COLO668 (cell line): Measurements from ENCODE around the gene NAGK.
"Not testable (repeated sequence)": the region's sequence is repeated elsewhere in the genome, so short reads cannot be mapped to it uniquely, and the experiment has no call there.

Source experiments
- DNase-seq: peaks from one replicate; lab custom pipeline; 2025; ENCODE audit not compliant: unreplicated experiment; lab: John Stamatoyannopoulos, UW

Gene NAGK

DNA sequence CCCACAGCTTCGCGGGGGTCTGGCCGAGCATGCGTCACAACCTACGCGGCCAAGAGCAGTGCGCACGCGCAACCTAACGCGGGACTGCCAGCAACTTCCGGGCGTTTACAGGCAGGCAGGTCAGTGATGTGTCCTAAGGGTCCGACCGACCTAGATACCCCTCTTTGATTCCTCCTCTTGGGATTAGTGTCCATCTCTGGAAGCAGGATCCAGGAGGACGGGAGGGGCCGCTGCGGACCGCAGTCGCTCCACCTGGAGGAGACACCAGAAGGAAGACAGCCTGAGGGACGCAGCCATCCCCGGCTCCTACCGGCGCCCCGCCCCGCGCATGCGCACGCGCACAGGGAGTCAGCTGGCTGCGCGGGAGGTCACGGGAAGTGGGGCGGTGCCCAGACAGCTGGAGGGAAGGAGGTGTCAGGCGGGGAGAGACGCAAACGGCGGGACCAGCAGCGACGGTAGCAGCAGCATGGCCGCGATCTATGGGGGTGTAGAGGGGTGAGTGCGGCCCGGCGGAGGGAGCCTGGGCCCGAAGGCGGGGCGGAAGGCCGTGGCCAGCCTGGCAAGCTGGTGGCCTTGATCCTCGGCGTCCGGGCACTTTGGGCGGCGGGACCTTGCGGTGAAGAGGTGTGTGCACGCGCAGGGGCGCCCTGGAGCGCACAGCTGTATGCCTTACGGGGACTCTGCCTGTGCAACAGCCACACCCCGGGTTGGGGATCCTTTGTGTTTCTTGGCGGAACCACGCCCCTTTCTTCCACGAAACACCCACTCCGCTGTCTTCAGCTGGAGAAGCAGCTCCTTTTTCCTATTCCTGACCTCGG lies at the start of gene NAGK:
Gene NAGK, plus strand, starts transcription at position 431 of the 818 bp plus-strand sequence. Its CDS starts 36 bp downstream, at position 467.
- peak; percentile 96 for DNase-seq

DNA sequence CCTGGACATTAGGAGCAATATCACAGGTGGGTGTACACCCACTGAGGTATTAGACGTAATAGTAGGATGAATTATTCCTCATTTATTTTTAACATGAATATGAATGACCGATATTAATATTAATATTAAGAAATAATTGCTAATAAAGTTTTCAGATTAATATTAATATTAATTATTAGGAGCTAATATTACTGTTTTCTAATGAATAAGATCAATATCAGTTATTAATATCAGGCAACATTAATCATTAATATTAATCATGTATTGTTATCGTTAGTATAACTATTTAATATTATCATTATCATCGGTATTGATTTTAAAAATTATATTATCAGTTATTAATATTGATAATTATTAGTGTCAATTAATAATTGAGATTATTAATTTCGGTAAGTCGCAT lies 48.5 kb upstream of the NAGK start:
- DNase-seq = not testable (repeated sequence)

DNA sequence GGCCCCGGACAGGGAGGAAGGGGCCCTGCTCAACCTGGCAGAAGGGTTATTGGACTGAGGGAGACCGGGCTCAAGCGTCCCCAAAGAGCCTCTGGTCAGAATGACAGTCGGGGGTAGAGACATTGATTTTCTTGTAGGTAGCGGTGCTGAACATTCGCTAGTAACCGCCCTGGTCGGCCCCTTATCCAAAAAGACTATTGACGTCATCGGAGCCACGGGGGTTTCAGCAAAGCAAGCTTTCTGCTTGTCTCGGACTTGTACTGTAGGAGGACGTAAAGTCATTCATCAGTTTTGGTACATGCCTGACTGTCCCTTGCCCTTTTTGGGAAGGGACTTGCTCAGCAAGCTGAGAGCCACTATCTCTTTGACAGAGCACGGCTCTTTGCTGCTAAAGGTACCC lies 47.1 kb upstream of the NAGK start:
- not testable (repeated sequence) for DNase-seq

DNA sequence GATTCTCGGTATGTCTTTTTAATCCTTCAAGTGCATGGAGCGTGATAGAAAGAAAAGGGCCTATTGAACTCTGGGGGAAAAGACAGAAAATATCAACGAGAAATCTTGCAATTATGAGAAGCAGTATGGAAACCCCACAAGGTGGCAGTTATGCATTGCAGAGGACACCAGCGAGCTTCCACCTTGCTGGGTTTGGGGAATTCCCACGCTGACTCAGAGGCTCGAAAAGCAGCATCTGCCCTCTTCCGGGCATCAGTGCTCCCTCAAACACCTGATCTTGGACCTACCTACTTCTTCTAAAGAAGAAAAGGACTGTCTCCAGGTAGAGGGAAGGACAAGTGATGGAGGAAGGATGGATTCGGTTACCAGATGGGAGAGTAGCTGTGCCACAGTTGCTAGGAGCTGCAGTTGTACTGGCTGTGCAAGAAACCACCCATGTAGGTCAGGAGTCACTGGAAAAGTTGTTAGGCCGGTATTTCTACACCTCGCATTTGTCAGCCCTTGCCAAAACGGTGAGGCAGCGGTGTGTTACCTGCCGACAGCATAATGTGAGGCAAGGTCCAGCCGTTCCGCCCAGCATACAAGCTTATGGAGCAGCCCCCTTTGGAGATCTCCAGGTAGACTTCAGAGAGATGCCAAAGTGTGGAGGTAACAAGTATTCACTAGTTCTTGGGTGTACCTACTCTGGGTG lies 44.8 kb upstream of the NAGK start:
- peak; percentile 27 for DNase-seq

DNA sequence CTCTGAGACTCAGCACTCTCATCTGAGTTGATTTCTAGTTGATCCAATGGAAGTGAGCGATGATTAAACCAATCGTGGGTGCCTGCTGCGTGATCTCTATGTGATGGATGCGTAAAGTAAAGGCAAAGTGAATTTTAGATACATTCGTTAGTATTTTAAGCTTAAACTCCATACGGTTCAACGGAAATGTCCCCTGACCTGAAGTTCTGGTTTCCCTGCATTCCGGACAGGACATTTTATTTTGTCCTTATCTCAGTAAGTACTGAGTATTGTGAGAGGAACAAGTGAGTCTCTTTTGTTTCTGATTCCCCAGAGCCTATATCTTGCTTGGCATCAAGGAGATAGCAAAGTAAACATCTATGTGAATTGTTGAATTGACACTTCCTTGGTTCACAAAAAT lies 32.2 kb upstream of the NAGK start:
- not testable (repeated sequence) for DNase-seq

DNA sequence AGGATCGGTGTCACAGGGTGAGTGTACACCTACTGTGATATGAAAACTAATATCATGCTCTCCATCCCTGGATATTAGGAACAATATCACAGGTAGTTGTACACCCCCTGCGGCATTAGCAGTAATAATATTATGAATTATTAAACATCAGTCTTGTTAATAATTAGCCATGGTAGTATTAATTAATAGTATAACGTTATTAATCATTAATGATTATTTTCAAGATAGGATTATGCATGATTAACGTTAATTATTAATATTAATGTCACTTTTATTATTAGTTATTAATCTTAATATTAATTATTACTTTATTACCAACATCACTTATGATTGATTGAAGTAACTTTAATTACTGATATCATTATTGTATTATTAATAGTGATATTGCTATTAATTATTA lies 26.2 kb upstream of the NAGK start:
- DNase-seq = no peak

DNA sequence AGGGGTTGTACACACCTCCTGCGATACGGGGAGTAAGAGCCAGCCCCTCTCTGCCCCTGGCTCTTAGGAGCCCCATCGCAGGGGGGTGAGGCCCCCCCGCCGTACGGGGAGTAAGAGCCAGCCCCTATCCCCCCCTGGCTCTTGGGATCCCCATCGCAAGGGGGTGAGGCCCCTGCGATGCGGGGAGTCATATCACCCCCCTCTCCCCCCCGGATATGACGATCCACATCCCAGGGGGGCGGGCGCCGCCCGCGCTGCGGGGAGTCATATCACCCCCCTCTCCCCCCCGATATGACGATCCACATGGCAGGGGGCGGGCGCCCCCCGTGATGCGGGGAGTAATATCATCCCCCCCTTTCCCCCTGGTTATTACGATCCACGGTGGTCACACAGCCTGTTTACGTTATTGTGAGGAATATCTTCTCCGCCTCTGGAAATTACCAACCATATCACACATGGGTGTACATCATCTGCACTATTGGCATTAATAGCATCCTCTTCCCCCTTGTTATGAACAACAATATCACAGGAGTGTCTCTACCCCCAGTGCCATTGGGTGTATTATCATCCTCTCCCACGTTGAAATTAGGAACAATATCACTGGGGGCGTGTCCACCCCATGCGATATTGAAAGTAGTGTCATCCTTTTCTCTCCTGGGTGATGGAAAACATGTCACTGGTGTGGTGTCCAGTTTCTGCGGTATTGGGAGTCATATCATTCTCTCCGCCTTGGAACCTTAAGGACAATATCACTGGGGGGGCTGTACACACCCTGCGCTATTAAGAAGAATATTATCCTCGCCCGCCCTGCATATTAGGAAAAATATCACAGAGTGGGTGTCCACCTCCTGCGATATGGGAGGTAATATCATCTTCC lies 24.7 kb upstream of the NAGK start:
- no peak for DNase-seq

DNA sequence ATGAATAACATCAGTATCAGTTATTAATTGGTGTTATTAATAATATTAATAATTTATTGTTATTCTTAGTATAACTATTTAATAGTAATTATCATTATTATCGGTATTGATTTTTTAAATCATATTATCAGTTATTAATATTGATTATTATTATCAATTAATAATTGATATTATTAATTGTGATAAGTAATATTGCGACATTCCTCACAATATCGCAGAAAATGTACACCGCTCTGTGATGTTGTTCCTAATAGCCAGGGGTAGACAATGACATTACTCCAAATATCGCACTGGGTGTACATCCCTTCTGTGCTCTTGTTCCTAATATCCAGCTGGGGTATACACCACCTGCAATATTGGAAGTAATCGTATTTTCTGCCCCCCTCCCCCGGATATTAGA lies 23.3 kb upstream of the NAGK start:
- no peak for DNase-seq

DNA sequence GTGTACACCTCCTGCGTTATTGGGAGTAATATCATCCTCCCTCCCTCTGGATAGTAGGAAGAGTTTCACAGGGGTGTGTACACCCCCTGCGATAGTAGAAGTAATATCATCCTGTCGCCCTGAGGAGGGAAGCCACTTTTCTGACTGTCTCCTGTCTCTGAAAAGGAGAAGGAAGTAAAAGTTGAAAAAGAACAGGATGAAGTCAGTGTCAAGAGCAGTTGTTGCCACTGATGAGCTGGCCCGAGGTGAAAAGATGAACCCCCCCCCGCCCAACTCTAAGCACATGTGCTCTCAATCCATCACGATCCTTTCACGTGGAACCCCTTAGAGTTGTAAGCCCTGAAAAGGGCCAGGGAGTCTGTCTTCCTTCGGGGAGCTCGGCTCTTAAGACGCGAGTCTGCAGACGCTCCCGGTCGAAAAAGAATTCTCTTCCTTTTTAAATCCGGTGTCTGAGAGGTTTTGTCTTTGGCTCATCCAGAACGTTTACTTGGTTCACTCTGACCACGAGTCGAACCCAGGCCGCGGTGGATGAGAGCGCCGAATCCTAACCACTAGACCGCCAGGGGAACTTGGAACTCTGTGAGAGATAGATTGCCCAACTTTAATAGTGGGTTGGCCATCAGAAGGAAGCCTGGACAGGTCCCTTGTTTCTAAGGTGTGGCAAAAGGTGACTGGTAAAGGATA lies 22.4 kb upstream of the NAGK start:
- DNase-seq = no peak

DNA sequence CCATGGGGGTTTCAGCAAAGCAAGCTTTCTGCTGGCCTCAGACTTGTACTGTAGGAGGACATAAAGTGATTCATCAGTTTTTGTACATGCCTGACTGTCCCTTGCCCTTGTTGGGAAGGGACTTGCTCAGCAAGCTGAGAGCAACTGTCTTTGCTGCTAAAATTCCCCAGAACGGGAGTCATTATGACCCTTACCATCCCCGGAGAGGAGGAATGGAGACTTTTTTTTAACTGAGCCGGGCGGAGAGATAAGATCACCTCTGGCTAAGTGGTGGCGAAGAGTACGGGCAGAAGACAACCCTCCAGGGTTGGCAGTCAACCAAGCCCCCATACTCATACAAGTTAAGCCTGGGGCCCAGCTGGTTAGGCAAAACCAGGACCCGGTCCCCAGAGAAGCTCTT lies 20.4 kb upstream of the NAGK start:
- DNase-seq = no peak

DNA sequence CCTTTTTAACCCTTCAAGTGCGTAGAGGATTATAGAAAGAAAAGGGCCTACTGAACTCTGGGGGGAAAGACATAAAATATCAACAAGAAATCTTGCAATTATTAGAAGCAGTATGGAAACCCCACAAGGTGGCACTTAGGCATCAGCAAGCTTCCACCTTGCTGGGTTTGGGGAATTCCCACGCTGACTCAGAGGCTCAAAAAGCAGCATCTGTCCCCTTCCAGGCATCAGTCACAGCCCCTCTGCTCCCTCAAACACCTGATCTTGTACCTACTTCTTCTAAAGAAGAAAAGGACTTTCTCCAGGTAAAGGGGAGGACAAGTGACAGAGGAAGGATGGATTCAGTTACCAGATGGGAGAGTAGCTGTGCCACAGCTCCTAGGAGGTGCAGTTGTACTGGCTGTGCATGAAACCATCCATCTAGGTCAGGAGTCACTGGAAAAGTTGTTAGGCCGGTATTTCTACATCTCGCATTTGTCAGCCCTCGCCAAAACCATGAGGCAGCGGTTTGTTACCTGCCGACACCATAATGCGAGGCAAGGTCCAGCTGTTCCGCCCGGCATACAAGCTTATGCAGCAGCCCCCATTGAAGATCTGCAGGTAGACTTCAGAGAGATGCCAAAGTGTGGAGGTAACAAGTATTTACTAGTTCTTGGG lies 18.6 kb upstream of the NAGK start:
- DNase-seq = peak; percentile 30

DNA sequence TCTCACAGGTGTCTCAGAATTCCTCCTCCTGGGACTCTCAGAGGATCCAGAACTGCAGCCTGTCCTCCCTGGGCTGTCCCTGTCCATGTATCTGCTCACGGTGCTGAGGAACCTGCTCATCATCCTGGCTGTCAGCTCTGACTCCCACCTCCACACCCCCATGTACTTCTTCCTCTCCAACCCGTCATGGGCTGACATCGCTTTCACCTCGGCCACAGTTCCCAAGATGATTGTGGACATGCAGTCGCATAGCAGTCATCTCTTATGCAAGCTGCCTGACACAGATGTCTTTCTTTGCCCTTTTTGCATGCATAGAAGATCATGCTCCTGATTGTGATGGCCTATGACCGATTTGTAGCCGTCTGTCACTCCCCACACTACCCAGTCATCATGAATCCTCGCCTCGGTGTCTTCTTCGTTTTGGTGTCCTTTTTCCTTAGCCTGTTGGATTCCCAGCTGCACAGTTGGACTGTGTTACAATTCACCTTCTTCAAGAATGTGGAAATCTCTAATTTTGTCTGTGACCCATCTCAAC lies 13.2 kb upstream of the NAGK start:
- not testable (repeated sequence) for DNase-seq

DNA sequence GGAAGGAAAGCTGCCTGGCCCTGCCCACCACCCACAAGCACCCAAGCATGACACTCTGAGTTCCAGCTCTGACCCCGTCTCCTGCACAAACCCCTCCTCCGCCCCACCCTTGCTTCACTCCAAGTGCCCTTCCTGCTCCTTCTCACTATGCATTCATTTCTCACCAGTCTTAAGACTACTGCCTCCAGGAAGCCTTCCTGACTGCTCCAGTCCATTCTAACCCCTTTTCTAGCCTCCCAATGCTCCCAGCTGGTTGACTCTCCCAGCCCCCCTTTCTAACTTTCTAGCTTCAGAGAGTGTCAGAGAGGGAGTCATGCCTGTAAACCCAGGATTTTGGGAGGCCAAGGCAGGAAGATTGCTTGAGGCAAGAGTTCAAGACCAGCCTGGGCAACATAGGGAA lies 8.2 kb upstream of the NAGK start:
- DNase-seq = no peak

DNA sequence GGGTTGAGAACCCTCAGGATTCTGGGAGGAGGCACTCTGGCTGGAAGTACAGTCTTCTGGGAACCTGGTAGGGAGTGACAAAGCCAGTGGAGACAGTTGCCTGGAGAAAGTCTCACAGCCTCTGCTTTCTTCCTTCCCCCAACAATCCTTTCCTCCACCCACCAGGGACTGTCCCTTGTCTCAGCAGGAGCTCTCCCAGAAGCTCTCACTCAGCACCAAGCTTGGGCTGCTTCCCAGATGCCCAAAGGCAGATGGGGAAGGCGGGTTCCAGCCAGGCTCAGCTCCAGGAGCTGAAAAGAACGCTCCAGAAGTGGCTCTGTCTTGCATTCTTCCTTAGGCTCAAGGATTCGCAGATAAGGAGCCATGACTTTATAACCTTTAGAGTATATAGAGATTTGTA lies 7.6 kb upstream of the NAGK start:
- no peak for DNase-seq

DNA sequence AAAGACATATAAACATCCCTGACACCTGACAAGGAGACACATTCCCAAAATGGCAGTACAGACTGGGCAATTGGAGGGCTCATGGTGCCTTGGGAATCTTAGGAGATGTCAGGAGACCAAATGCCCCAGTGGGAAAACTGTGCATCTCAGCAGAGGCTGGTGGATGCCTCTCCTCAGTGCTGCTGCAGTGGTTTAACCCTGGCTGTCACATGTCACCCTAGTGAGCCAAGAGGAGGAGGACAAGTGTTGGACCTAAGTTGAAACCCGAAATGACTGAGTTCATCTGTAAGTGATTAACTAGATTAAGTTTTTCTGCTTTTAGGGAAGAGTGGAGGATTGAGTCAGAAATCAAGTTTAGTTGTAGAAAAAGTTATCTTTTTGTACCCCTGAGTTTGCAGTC lies 5.2 kb upstream of the NAGK start:
- DNase-seq = no peak

DNA sequence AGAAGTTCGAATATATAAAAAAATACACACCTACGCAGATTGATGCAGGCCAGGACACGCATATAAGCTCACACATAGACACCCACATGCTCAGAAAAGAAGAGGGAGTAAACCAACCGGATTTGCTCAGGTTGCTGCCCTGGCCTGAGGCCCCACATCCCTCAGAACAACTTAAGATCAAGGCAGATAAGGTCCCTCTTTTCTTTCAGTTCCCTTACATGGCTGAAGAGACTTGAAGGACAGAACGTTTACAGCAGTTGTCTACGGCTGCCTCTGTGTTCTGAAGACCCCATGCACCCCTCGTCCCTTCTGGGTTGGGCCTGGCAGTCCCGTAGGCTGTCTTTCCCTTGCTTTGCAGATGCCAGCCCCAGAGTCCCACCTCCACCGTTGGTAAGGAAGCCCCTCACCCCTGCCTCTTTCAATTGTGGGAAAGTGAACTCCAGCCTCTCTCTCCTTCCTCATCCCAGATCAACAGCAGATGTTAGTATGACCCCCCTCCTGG lies 4.3 kb upstream of the NAGK start:
- no peak for DNase-seq

DNA sequence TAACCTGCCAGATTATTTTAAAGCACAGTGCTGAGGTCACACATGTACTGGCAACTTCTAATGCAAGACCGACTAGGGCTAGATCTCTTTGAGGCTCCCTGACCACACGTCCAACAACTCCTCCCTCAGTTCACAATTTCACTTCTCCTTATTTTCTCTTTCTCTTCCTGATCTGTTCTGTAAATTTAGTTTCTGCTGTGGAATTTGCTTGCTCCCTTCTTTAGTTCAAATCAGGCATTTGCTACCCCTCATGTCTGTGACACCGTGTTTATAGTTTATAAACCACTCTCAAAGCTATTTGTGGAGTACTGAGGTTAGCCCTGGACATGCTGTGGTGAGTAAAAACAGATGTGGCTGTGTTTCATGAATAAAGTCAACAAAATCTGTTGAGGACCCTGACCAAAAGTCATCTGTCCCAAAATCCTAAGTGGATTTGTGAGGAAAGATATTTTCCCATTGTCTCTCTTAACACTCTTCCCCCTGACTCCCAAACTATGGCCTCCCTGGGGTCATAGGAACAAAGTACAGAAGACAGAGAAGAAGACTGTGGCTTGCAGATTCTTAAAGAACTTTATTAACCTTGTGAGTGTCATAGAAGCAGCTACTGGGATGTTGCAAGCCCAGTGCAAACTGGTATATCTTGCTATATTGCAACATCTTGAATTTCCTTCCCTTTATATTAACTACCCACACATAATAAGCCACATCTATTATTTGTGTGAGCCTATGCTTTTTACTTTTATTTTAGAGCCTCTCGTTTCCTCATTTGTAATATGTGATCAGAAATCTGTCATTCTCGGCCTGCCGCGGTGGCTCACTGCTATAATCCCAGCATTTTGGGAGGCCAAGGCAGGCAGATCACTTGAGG lies 3.5 kb upstream of the NAGK start:
- DNase-seq = no peak

DNA sequence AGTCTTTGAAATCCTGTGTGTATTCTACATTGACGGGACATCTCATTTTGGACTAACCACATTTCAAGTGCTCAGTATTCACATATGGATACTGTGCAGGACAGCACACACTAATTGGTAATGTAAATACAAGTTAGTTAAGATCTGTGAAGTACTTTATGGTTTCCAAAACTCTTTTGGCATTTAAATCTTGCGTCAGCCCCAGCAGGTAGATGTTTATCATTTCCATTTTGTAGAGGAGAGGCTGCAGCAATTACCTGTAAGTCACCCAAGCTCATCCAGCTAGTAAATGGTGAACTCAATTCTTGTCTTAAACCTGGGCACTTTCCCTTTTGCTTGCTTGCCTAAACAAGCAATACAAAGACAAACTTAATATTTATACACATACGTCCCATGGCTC lies 1.6 kb upstream of the NAGK start:
- DNase-seq = no peak

DNA sequence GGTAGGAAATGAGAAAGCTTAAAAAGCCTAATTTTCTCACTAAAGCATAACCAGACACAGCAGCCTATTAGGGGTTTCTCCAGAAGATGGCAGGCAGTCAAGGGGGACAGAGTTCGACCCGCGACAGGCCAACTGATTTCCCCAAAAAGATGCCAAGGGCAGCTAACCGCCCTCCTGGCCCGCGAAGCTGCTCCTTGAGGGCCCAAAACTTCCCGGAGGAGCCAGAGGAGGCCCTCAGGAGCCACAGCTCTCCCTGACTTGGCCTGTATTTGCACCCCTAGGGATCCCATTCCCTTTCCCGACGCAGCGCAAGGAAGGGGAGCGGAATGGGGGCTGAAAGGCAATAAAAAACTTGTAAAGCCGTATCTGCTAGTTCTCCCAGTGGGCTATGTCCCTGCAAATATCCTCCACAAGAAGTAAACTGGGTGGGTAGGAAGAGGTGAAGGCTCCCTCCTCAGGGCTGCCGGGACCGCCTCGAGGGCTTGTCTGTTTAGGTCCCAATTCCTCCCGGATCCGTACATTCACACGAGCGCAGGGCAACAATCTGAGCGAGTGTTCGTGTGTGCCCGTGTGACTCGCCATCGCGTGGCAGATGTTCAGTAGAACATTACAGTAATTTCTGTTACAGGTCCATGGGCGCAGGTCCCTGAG lies 756 bp upstream of the NAGK start:
- DNase-seq = peak; percentile 37
